Keratinocyte (primary cell): ENCODE measurements around the gene METTL8. TPM values are rescaled to one million over a fixed set of nuclear protein-coding genes. Genes with fewer than 3 reads are reported as not detected.

Experiments
- DNase-seq: peaks from one replicate; pipeline ENCODE4 v3.0.0-alpha.2; 2011; ENCODE audit warnings: low read depth, missing footprints, low spot score
- FAIRE-seq: peaks from 2 replicates; lab custom pipeline; 2011; peaks lifted over from hg19 to GRCh38; lab: Jason Lieb, UNC
- H2AFZ ChIP-seq: 2 replicates; pipeline ENCODE4 v1.6.0; 2012; ENCODE audit warnings: low read length, control low read depth, inconsistent platforms; ENCODE audit not compliant: control insufficient read depth
- H3K27ac ChIP-seq: 2 replicates; pipeline ENCODE4 v1.5.1; 2011; ENCODE audit warnings: low read length; ENCODE audit not compliant: control insufficient read depth, insufficient read depth
- H3K27me3 ChIP-seq: 3 replicates; pipeline ENCODE4 v1.6.0; 2011; ENCODE audit warnings: low read length; ENCODE audit not compliant: control insufficient read depth, insufficient read depth; ENCODE audit errors: extremely low read depth
- H3K36me3 ChIP-seq, 2 experiments: 2 replicates in 1 of 2; 3 replicates in 1 of 2; pipeline ENCODE4 v1.5.1; 2011; ENCODE audit warnings: low read length in 2 of 2, mild to moderate bottlenecking in 1 of 2; ENCODE audit not compliant: control insufficient read depth in 2 of 2, insufficient read depth in 2 of 2; ENCODE audit errors: extremely low read depth in 1 of 2
- H3K4me1 ChIP-seq: 3 replicates; pipeline ENCODE4 v1.5.1; 2011; ENCODE audit warnings: low read length; ENCODE audit not compliant: control insufficient read depth, insufficient read depth; ENCODE audit errors: extremely low read depth
- H3K4me2 ChIP-seq: 3 replicates; pipeline ENCODE4 v1.6.0; 2011; ENCODE audit warnings: low read depth, low read length; ENCODE audit not compliant: control insufficient read depth, insufficient read depth; ENCODE audit errors: extremely low read depth
- H3K4me3 ChIP-seq, 3 experiments: fragments of 200-600 bp in 1 of 3; sonication (generic) in 1 of 3; 2 replicates in 2 of 3; 3 replicates in 1 of 3; pipeline ENCODE4 v1.5.1; 2011 to 2016; ENCODE audit warnings: low read length in 3 of 3, mild to moderate bottlenecking in 3 of 3, control low read depth in 2 of 3, inconsistent platforms in 1 of 3, low read depth in 1 of 3, mixed read lengths in 1 of 3, mixed run types in 1 of 3, moderate library complexity in 1 of 3; ENCODE audit not compliant: control insufficient read depth in 2 of 3, insufficient read depth in 2 of 3; ENCODE audit errors: extremely low read depth in 1 of 3
- H3K79me2 ChIP-seq: 2 replicates; pipeline ENCODE4 v1.6.0; 2012; ENCODE audit warnings: low read length; ENCODE audit not compliant: control insufficient read depth, insufficient read depth
- H3K9ac ChIP-seq: 3 replicates; pipeline ENCODE4 v1.6.0; 2011; ENCODE audit warnings: low read length; ENCODE audit not compliant: control insufficient read depth, insufficient read depth; ENCODE audit errors: extremely low read depth
- H3K9me1 ChIP-seq: 3 replicates; pipeline ENCODE4 v1.6.0; 2011; ENCODE audit warnings: low read length; ENCODE audit not compliant: control insufficient read depth, insufficient read depth; ENCODE audit errors: extremely low read depth
- H3K9me3 ChIP-seq: 2 replicates; pipeline ENCODE4 v1.5.1; 2012; ENCODE audit warnings: low read depth, low read length; ENCODE audit not compliant: control insufficient read depth
- H4K20me1 ChIP-seq: 3 replicates; pipeline ENCODE4 v1.6.0; 2011; ENCODE audit warnings: low read length; ENCODE audit not compliant: control insufficient read depth, insufficient read depth; ENCODE audit errors: extremely low read depth
- EZH2 ChIP-seq: IDR thresholded peaks from one replicate; pipeline ENCODE4 v1.6.1; 2012; ENCODE audit warnings: inconsistent platforms, mild to moderate bottlenecking, low read length, moderate library complexity
- dilution Hi-C: fragments of 300-500 bp; cut with MboI; formaldehyde crosslinking; loops from one replicate; pipeline ENCODE4 v1.7.0; 2020; ENCODE audit warnings: low sequenced_read_pairs; ENCODE audit not compliant: extremely low pct_ligation_motif_present
- polyA plus RNA-seq, 5 experiments: library from polyadenylated mRNA; depleted of rRNA in 3 of 5; stranded (reverse) in 3 of 5; stranded (forward) in 1 of 5; unstranded in 1 of 5; fragments of >200 nt; gene quantifications; 1 replicate in 1 of 5; 2 replicates in 3 of 5; 3 replicates in 1 of 5; pipeline versions ENCODE4 v1.2.1 to v1.2.3, GENCODE V29; 2011 to 2012; ENCODE audit warnings: missing spikeins in 2 of 5, low read depth in 1 of 5, low replicate concordance in 1 of 5
- TF ChIP-seq, protein P1 (sequence below), 3 experiments: IDR thresholded peaks in 1 of 3; conservative IDR thresholded peaks in 1 of 3; optimal IDR thresholded peaks in 1 of 3; 2 replicates in 2 of 3; 3 replicates in 1 of 3; pipeline versions ENCODE3 to v1.5.1; 2011; ENCODE audit warnings: low read length in 3 of 3, mild to moderate bottlenecking in 3 of 3, moderate library complexity in 2 of 3, control low read depth in 1 of 3, inconsistent platforms in 1 of 3; ENCODE audit not compliant: insufficient read depth in 2 of 3; ENCODE audit errors: extremely low read depth in 1 of 3

The METTL8 gene
- polyA plus RNA-seq, 1 donor (not counting 4 experiments of a cell fraction or from before 2014, with no cell fraction given) = 81.2 TPM

DNA sequence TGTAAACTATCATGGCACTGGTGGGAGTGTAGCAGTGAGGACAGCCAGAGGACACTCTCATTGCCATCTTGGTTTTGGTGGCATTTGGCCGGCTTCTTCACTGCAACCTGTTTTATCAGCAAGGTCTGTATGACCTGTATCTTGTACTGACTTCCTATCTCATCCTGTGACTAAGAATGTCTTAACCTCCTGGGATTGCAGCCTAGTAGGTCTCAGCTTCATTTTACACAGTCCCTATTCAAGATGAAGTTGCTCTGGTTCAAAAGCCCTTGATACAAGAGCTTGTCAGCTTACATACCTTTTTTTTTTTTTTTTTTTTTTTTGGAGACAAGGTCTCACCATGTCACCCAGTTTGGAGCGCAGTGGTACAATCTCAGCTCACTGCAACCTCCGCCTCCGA is 110.9 kb downstream of the METTL8 start:
- dilution Hi-C loops = no loop called here
- H3K36me3 ChIP-seq = peaks cover 5 to 9% of the 10 kb centered on the region in 2 experiments
- no peak overlapping the region for H3K27ac ChIP-seq
- H2AFZ ChIP-seq = no peak overlapping the region
- H4K20me1 ChIP-seq = no peaks in the 10 kb centered on the region
- no peak for TF ChIP-seq EZH2
- TF ChIP-seq, protein P1, sequence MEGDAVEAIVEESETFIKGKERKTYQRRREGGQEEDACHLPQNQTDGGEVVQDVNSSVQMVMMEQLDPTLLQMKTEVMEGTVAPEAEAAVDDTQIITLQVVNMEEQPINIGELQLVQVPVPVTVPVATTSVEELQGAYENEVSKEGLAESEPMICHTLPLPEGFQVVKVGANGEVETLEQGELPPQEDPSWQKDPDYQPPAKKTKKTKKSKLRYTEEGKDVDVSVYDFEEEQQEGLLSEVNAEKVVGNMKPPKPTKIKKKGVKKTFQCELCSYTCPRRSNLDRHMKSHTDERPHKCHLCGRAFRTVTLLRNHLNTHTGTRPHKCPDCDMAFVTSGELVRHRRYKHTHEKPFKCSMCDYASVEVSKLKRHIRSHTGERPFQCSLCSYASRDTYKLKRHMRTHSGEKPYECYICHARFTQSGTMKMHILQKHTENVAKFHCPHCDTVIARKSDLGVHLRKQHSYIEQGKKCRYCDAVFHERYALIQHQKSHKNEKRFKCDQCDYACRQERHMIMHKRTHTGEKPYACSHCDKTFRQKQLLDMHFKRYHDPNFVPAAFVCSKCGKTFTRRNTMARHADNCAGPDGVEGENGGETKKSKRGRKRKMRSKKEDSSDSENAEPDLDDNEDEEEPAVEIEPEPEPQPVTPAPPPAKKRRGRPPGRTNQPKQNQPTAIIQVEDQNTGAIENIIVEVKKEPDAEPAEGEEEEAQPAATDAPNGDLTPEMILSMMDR (optimal IDR thresholded peaks at IDR 0.05 in 1 of 3, IDR thresholded peaks at IDR 0.05 in 1 of 3, conservative IDR thresholded peaks at IDR 0.05 in 1 of 3; ENCODE audit: extremely low read depth in 1 of 3, insufficient read depth in 2 of 3, low read length in 3 of 3) = no peak
- no peaks in the 10 kb centered on the region for H3K9me3 ChIP-seq
- H3K4me1 ChIP-seq = no peaks in the 10 kb centered on the region
- FAIRE-seq (no peak), DNase-seq (no peak)
- no peaks in the 10 kb centered on the region for H3K79me2 ChIP-seq
- no peaks in the 10 kb centered on the region for H3K27me3 ChIP-seq
- no peak overlapping the region for H3K4me2 ChIP-seq
- H3K9ac ChIP-seq = no peak overlapping the region
- H3K4me3 ChIP-seq = no peak overlapping the region
- no peaks in the 10 kb centered on the region for H3K9me1 ChIP-seq

DNA sequence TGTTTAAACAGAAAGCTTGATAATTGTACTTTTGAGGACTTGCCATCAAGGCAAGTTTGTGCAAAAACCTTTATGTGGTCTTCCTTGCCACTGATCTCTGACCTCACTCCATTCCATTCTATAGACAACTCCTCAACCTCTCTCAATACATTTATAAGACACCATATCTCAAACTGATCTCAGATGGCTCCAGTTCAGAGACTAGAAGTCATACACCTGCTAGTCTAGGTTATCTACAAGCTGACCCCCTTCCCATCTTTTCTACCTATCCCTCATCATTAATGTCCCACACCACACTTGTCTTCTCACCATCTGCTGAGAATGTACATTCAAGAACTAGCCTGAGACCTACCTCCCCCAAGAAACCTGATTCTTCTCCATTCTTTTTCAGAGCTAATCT is 113.1 kb downstream of the METTL8 start:
- H3K36me3 ChIP-seq = peaks cover 5 to 11% of the 10 kb centered on the region in 2 experiments
- dilution Hi-C loops = no loop called here

More for the DNA sequence above, 113.1 kb downstream of the METTL8 start:
- H3K9me3 ChIP-seq = no peaks in the 10 kb centered on the region
- no peak overlapping the region for H3K27ac ChIP-seq
- no peak overlapping the region for H3K9ac ChIP-seq
- no peak overlapping the region for H3K4me3 ChIP-seq
- no peaks in the 10 kb centered on the region for H3K27me3 ChIP-seq
- no peak overlapping the region for H2AFZ ChIP-seq
- no peaks in the 10 kb centered on the region for H3K79me2 ChIP-seq
- H3K4me2 ChIP-seq = no peak overlapping the region
- TF ChIP-seq EZH2 = no peak
- TF ChIP-seq, protein P1 (optimal IDR thresholded peaks at IDR 0.05 in 1 of 3, IDR thresholded peaks at IDR 0.05 in 1 of 3, conservative IDR thresholded peaks at IDR 0.05 in 1 of 3; ENCODE audit: extremely low read depth in 1 of 3, insufficient read depth in 2 of 3, low read length in 3 of 3) = no peak
- no peaks in the 10 kb centered on the region for H3K4me1 ChIP-seq
- H4K20me1 ChIP-seq = no peaks in the 10 kb centered on the region
- DNase-seq (no peak), FAIRE-seq (no peak)
- H3K9me1 ChIP-seq = no peaks in the 10 kb centered on the region
